ENCODE data around the gene HMCN2.

DNA sequence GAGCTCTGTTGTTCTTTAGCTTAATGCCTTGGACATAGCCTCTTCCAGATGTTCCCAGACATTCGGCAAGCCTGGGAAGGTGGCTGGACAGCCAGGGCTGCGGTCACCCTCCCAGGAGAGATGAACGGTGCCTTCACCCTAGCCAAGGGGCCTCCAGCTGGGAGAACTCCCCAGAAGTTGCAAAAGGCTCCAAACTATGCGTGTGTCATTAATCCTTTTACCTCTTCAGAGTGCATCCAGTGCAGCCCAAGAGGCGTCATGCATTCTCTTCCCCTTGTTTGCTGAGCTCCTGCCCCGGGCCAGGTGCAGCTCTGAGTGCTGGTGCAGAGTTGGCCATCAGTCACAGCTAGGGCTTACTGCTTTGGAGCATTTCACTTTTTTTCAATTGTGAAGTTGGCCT is 22.8 kb downstream of the HMCN2 start:
- TF ChIP-seq, protein P1, sequence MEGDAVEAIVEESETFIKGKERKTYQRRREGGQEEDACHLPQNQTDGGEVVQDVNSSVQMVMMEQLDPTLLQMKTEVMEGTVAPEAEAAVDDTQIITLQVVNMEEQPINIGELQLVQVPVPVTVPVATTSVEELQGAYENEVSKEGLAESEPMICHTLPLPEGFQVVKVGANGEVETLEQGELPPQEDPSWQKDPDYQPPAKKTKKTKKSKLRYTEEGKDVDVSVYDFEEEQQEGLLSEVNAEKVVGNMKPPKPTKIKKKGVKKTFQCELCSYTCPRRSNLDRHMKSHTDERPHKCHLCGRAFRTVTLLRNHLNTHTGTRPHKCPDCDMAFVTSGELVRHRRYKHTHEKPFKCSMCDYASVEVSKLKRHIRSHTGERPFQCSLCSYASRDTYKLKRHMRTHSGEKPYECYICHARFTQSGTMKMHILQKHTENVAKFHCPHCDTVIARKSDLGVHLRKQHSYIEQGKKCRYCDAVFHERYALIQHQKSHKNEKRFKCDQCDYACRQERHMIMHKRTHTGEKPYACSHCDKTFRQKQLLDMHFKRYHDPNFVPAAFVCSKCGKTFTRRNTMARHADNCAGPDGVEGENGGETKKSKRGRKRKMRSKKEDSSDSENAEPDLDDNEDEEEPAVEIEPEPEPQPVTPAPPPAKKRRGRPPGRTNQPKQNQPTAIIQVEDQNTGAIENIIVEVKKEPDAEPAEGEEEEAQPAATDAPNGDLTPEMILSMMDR (IDR thresholded peaks at IDR 0.05; ENCODE audit: low read length): no peak
- TF ChIP-seq EZH2 (optimal IDR thresholded peaks at IDR 0.05; ENCODE audit: low read depth, low read length) (no peak), EZH2phosphoT487 (IDR thresholded peaks at IDR 0.05; ENCODE audit: low read length) (no peak)
